HEK293 (cell line): ENCODE results near the gene WNT7B.

Experiments
- BCL11B ChIP-seq: fragments of 450-650 bp; formaldehyde crosslinking; IDR thresholded peaks from 2 replicates; pipeline ENCODE4 v1.5.1; 2016; ENCODE audit warnings: low read depth, missing biosample characterization, missing genetic modification characterization
- GLI4 ChIP-seq: fragments of 450-650 bp; formaldehyde crosslinking; IDR thresholded peaks from 2 replicates; pipeline ENCODE4 v1.5.1; 2016; ENCODE audit warnings: missing biosample characterization, missing genetic modification characterization
- GLIS2 ChIP-seq: fragments of 450-650 bp; formaldehyde crosslinking; IDR thresholded peaks from 2 replicates; pipeline ENCODE4 v1.5.1; 2016; ENCODE audit warnings: missing biosample characterization, missing genetic modification characterization
- IKZF3 ChIP-seq: fragments of 450-650 bp; IDR thresholded peaks from 2 replicates; pipeline ENCODE4 v1.5.0; 2018; ENCODE audit warnings: missing biosample characterization, mild to moderate bottlenecking, missing genetic modification characterization, moderate library complexity
- SCRT2 ChIP-seq: fragments of 450-650 bp; formaldehyde crosslinking; IDR thresholded peaks from 2 replicates; pipeline ENCODE4 v1.5.1; 2016; ENCODE audit warnings: missing biosample characterization, missing genetic modification characterization
- SETDB1 ChIP-seq: IDR thresholded peaks from one replicate; pipeline ENCODE4 v1.6.1; 2017; ENCODE audit warnings: mild to moderate bottlenecking, low read length, moderate library complexity, mixed read lengths; ENCODE audit not compliant: insufficient read length
- ZBTB8A ChIP-seq: fragments of 450-650 bp; formaldehyde crosslinking; IDR thresholded peaks from 2 replicates; pipeline ENCODE4 v1.5.1; 2016; ENCODE audit warnings: missing biosample characterization, missing genetic modification characterization
- ZIC2 ChIP-seq: fragments of 450-650 bp; formaldehyde crosslinking; IDR thresholded peaks from 2 replicates; pipeline ENCODE4 v1.5.1; 2016; ENCODE audit warnings: missing biosample characterization, missing genetic modification characterization
- ZNF324 ChIP-seq: fragments of 450-650 bp; formaldehyde crosslinking; IDR thresholded peaks from 2 replicates; pipeline ENCODE4 v1.5.1; 2016; ENCODE audit warnings: missing biosample characterization, missing genetic modification characterization
- ZNF366 ChIP-seq: fragments of 450-650 bp; formaldehyde crosslinking; conservative IDR thresholded peaks from 2 replicates; pipeline ENCODE4 v1.5.1; 2016; ENCODE audit warnings: missing biosample characterization, missing genetic modification characterization
- ZNF391 ChIP-seq: fragments of 450-650 bp; formaldehyde crosslinking; IDR thresholded peaks from 2 replicates; pipeline ENCODE4 v1.5.1; 2016; ENCODE audit warnings: low read depth, missing biosample characterization, missing genetic modification characterization, borderline replicate concordance
- ZNF423 ChIP-seq: fragments of 450-650 bp; formaldehyde crosslinking; IDR thresholded peaks from 2 replicates; pipeline ENCODE4 v1.5.1; 2016; ENCODE audit warnings: missing biosample characterization, missing genetic modification characterization
- ZNF433 ChIP-seq: fragments of 450-650 bp; formaldehyde crosslinking; IDR thresholded peaks from 2 replicates; pipeline ENCODE4 v1.5.1; 2016; ENCODE audit warnings: missing biosample characterization, missing genetic modification characterization, low read depth
- ZNF629 ChIP-seq: fragments of 450-650 bp; formaldehyde crosslinking; IDR thresholded peaks from 2 replicates; pipeline ENCODE4 v1.5.1; 2017; ENCODE audit warnings: missing biosample characterization, missing genetic modification characterization
- ZNF830 ChIP-seq: fragments of 450-650 bp; IDR thresholded peaks from 2 replicates; pipeline ENCODE4 v1.5.0; 2018; ENCODE audit warnings: missing biosample characterization, missing genetic modification characterization, low read depth, mild to moderate bottlenecking, moderate library complexity
- TF ChIP-seq, protein P1 (sequence below): fragments of 450-650 bp; formaldehyde crosslinking; IDR thresholded peaks from 2 replicates; pipeline ENCODE4 v1.5.1; 2016; ENCODE audit warnings: missing biosample characterization, missing genetic modification characterization
- TF ChIP-seq, protein P2 (sequence below): fragments of 450-650 bp; formaldehyde crosslinking; IDR thresholded peaks from 2 replicates; pipeline ENCODE4 v1.5.1; 2016; ENCODE audit warnings: missing biosample characterization, missing genetic modification characterization
- TF ChIP-seq, protein P3 (sequence below): fragments of 450-650 bp; formaldehyde crosslinking; IDR thresholded peaks from 2 replicates; pipeline ENCODE4 v1.5.1; 2017; ENCODE audit warnings: missing biosample characterization, missing genetic modification characterization
- TF ChIP-seq, protein P4 (sequence below): fragments of 450-650 bp; formaldehyde crosslinking; IDR thresholded peaks from 2 replicates; pipeline ENCODE4 v1.5.1; 2016; ENCODE audit warnings: missing biosample characterization, missing genetic modification characterization, borderline replicate concordance
- TF ChIP-seq, protein P5 (sequence below): fragments of 450-650 bp; formaldehyde crosslinking; IDR thresholded peaks from 2 replicates; pipeline ENCODE4 v1.5.1; 2016; ENCODE audit warnings: missing biosample characterization, missing genetic modification characterization
- TF ChIP-seq, protein P6 (sequence below): fragments of 450-650 bp; formaldehyde crosslinking; IDR thresholded peaks from 2 replicates; pipeline ENCODE4 v1.5.1; 2017; ENCODE audit warnings: missing biosample characterization, missing genetic modification characterization
- TF ChIP-seq, protein P7 (sequence below): fragments of 450-650 bp; formaldehyde crosslinking; IDR thresholded peaks from 2 replicates; pipeline ENCODE4 v1.5.1; 2017; ENCODE audit warnings: missing biosample characterization, missing genetic modification characterization
- TF ChIP-seq, protein P8 (sequence below): fragments of 450-650 bp; formaldehyde crosslinking; IDR thresholded peaks from 2 replicates; pipeline ENCODE4 v1.5.1; 2016; ENCODE audit warnings: missing biosample characterization, missing genetic modification characterization

The WNT7B gene

DNA sequence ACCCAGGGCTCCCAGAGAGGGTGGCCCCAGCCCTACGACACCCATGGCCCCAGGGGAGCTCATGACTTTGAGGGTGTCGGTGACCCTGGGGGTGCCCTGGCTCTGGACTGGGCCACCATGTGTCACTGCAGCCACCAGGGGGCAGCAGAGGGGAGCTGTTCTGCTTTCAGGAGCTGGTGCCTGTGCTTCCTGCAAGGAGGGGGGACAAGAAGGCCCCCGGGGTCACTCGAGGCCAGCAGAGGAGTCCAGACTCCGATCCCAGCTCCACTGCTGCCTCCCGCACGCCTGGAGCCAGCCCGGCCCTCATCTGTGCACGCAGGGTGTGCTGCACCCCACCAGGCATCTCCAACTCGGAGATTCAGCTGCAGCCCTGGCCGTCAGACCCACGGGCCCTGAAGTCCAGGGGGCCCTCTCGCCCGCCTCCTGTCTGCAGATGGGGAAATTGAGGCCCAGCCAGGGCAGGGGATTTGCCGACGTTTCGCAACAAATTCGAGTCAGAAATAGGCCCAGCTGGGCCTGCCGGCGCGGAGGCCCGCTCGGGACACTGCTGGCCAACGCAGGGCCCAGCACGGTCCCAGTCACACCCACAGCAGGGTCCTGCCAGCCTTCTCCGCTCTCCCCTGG is 29.5 kb upstream of the WNT7B start (continued):
- TF ChIP-seq, protein P1, sequence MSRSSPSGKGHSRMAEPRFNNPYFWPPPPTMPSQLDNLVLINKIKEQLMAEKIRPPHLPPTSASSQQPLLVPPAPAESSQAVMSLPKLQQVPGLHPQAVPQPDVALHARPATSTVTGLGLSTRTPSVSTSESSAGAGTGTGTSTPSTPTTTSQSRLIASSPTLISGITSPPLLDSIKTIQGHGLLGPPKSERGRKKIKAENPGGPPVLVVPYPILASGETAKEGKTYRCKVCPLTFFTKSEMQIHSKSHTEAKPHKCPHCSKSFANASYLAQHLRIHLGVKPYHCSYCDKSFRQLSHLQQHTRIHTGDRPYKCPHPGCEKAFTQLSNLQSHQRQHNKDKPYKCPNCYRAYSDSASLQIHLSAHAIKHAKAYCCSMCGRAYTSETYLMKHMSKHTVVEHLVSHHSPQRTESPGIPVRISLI (tag by site-specific recombination): no peak
- no peak for TF ChIP-seq ZNF433 (tag by site-specific recombination)
- TF ChIP-seq, protein P2, sequence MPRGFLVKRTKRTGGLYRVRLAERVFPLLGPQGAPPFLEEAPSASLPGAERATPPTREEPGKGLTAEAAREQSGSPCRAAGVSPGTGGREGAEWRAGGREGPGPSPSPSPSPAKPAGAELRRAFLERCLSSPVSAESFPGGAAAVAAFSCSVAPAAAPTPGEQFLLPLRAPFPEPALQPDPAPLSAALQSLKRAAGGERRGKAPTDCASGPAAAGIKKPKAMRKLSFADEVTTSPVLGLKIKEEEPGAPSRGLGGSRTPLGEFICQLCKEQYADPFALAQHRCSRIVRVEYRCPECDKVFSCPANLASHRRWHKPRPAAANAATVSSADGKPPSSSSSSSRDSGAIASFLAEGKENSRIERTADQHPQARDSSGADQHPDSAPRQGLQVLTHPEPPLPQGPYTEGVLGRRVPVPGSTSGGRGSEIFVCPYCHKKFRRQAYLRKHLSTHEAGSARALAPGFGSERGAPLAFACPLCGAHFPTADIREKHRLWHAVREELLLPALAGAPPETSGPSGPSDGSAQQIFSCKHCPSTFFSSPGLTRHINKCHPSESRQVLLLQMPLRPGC (tag by site-specific recombination): peak; percentile 4; the same call in 1 of the 2 replicates
- TF ChIP-seq, protein P3, sequence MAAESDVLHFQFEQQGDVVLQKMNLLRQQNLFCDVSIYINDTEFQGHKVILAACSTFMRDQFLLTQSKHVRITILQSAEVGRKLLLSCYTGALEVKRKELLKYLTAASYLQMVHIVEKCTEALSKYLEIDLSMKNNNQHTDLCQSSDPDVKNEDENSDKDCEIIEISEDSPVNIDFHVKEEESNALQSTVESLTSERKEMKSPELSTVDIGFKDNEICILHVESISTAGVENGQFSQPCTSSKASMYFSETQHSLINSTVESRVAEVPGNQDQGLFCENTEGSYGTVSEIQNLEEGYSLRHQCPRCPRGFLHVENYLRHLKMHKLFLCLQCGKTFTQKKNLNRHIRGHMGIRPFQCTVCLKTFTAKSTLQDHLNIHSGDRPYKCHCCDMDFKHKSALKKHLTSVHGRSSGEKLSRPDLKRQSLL (tag by site-specific recombination): peak; percentile 78; the same call in 1 of the 2 replicates
- TF ChIP-seq ZNF830 (tag by site-specific recombination): no peak
- no peak for TF ChIP-seq ZNF324 (tag by site-specific recombination)
- TF ChIP-seq, protein P4, sequence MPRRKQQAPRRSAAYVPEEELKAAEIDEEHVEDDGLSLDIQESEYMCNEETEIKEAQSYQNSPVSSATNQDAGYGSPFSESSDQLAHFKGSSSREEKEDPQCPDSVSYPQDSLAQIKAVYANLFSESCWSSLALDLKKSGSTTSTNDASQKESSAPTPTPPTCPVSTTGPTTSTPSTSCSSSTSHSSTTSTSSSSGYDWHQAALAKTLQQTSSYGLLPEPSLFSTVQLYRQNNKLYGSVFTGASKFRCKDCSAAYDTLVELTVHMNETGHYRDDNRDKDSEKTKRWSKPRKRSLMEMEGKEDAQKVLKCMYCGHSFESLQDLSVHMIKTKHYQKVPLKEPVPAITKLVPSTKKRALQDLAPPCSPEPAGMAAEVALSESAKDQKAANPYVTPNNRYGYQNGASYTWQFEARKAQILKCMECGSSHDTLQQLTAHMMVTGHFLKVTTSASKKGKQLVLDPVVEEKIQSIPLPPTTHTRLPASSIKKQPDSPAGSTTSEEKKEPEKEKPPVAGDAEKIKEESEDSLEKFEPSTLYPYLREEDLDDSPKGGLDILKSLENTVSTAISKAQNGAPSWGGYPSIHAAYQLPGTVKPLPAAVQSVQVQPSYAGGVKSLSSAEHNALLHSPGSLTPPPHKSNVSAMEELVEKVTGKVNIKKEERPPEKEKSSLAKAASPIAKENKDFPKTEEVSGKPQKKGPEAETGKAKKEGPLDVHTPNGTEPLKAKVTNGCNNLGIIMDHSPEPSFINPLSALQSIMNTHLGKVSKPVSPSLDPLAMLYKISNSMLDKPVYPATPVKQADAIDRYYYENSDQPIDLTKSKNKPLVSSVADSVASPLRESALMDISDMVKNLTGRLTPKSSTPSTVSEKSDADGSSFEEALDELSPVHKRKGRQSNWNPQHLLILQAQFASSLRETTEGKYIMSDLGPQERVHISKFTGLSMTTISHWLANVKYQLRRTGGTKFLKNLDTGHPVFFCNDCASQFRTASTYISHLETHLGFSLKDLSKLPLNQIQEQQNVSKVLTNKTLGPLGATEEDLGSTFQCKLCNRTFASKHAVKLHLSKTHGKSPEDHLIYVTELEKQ (tag by site-specific recombination): no peak
- TF ChIP-seq, protein P5, sequence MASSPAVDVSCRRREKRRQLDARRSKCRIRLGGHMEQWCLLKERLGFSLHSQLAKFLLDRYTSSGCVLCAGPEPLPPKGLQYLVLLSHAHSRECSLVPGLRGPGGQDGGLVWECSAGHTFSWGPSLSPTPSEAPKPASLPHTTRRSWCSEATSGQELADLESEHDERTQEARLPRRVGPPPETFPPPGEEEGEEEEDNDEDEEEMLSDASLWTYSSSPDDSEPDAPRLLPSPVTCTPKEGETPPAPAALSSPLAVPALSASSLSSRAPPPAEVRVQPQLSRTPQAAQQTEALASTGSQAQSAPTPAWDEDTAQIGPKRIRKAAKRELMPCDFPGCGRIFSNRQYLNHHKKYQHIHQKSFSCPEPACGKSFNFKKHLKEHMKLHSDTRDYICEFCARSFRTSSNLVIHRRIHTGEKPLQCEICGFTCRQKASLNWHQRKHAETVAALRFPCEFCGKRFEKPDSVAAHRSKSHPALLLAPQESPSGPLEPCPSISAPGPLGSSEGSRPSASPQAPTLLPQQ (tag by site-specific recombination): 0 out of 2 replicates have a peak, but pooled peaks have one; percentile 20
- peak; percentile 38; the same call in 1 of the 2 replicates for TF ChIP-seq ZNF629 (tag by site-specific recombination)
- TF ChIP-seq ZIC2 (tag by site-specific recombination): peak; percentile 3; the same call in 1 of the 2 replicates
- TF ChIP-seq, protein P6, sequence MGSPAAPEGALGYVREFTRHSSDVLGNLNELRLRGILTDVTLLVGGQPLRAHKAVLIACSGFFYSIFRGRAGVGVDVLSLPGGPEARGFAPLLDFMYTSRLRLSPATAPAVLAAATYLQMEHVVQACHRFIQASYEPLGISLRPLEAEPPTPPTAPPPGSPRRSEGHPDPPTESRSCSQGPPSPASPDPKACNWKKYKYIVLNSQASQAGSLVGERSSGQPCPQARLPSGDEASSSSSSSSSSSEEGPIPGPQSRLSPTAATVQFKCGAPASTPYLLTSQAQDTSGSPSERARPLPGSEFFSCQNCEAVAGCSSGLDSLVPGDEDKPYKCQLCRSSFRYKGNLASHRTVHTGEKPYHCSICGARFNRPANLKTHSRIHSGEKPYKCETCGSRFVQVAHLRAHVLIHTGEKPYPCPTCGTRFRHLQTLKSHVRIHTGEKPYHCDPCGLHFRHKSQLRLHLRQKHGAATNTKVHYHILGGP: no peak
- no peak for TF ChIP-seq SCRT2 (tag by site-specific recombination)
- TF ChIP-seq ZNF391 (tag by site-specific recombination): 0 out of 2 replicates have a peak, but pooled peaks have one; percentile 44
- peak; percentile 91; the same call in 1 of the 2 replicates for TF ChIP-seq BCL11B (tag by site-specific recombination)
- no peak for TF ChIP-seq SETDB1
- TF ChIP-seq, protein P7, sequence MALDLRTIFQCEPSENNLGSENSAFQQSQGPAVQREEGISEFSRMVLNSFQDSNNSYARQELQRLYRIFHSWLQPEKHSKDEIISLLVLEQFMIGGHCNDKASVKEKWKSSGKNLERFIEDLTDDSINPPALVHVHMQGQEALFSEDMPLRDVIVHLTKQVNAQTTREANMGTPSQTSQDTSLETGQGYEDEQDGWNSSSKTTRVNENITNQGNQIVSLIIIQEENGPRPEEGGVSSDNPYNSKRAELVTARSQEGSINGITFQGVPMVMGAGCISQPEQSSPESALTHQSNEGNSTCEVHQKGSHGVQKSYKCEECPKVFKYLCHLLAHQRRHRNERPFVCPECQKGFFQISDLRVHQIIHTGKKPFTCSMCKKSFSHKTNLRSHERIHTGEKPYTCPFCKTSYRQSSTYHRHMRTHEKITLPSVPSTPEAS: 0 out of 2 replicates have a peak, but pooled peaks have one; percentile 15
- peak; percentile 58 for TF ChIP-seq ZBTB8A (tag by site-specific recombination)
- TF ChIP-seq IKZF3 (tag by site-specific recombination): peak; percentile 30; the same call in 1 of the 2 replicates
- TF ChIP-seq GLI4: no peak
- TF ChIP-seq, protein P8, sequence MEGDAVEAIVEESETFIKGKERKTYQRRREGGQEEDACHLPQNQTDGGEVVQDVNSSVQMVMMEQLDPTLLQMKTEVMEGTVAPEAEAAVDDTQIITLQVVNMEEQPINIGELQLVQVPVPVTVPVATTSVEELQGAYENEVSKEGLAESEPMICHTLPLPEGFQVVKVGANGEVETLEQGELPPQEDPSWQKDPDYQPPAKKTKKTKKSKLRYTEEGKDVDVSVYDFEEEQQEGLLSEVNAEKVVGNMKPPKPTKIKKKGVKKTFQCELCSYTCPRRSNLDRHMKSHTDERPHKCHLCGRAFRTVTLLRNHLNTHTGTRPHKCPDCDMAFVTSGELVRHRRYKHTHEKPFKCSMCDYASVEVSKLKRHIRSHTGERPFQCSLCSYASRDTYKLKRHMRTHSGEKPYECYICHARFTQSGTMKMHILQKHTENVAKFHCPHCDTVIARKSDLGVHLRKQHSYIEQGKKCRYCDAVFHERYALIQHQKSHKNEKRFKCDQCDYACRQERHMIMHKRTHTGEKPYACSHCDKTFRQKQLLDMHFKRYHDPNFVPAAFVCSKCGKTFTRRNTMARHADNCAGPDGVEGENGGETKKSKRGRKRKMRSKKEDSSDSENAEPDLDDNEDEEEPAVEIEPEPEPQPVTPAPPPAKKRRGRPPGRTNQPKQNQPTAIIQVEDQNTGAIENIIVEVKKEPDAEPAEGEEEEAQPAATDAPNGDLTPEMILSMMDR (tag by site-specific recombination): peak; percentile 96
- TF ChIP-seq ZNF423 (tag by site-specific recombination): peak; percentile 87
- TF ChIP-seq ZNF366 (tag by site-specific recombination): no peak
- TF ChIP-seq GLIS2: peak; percentile 80
